IPS-NIHi11 (cell line): ENCODE results near the gene RAD54L2.
"Not testable (repeated sequence)": the region's sequence is repeated elsewhere in the genome, so short reads cannot be mapped to it uniquely, and the experiment has no call there.

Source experiments
- DNase-seq: peaks from one replicate; pipeline ENCODE4 v3.0.0; 2012; ENCODE audit warnings: mixed read lengths, low spot score

The RAD54L2 gene

DNA sequence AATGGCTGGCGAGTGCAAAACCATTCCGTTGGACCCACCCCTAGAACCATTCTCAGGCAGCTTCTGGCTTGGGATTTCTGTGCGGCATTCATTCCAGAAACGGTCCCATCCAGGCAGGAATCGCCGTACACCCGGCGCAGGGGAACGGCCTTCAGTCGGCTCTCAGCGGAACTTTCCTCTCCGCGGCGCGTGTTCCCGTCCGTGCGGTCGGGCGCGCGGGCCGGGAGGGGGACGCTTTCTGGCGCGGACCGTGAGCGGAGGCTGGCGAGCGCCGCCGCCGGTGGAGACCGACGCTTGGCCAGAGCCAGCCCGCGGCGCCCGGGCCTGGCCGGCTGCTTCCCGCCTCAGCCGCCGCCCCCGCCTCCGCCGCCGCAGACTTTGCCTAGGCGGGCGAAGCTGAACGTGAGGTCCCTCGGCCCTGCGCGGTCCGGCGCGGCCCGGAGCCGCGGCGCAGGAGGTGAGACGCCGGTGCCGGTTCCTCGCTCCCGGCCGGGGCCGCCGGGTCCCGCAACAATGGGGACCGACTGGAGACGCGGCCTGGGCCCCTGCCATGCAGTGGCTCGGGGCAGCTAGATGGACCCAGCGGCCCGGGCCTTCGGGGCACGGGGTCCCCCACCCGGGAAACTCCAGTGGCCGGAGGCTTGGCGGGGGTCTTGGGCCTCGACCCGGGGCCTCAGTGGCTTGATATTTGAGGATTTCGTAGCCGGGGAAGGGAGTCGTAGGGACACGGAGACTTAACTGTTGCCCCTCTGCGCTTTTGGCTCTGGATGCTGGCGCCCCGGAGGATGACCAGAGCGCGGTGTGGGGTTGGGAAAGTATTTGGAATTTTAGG lies at the start of gene RAD54L2:
Gene RAD54L2, plus strand, starts transcription at position 261 of the 832 bp plus-strand sequence. CDS start 51,702 bp downstream, outside the sequence.
- DNase-seq = peak; percentile 95

DNA sequence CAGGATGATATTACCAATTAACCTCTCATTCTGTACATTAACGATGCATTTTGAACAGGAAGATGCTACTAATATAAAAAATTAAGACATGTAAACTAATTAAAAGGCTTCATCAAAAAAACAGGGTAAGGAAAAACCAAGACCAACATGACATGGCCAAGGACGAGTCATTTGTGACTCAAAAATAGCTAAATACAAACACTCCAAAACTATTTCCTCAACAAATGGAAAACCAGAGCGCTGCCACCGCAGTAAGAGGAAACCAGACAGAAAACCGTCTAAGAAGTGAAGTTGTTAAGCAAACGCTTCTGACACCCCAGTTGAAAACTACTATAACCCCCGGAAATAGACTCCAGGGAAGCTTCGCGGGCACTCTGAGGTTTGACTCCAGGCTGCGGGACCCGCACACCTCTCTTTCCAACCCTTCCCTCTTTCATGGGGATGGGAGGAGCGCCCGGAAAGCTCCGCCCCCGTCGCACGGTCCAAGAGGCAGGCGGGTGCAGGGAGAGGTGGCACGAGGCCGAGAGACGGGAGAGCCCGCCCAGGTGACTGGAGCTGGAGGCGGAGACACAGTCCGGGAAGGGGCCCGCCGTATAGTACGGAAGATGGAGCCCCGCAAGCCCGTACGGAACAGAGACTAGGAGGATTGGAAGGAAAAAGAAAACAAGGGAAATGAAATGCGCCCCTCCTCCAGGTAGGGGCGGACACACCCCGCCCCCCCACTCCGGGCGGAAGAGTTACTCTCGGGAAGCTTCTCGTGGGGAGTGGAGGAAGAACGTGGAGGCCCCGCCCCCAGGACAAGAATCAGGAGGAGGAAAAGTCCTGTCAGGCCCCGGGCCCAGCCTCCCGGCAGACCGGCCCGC lies 39.4 kb upstream of the RAD54L2 start:
- peak; percentile 94 for DNase-seq

DNA sequence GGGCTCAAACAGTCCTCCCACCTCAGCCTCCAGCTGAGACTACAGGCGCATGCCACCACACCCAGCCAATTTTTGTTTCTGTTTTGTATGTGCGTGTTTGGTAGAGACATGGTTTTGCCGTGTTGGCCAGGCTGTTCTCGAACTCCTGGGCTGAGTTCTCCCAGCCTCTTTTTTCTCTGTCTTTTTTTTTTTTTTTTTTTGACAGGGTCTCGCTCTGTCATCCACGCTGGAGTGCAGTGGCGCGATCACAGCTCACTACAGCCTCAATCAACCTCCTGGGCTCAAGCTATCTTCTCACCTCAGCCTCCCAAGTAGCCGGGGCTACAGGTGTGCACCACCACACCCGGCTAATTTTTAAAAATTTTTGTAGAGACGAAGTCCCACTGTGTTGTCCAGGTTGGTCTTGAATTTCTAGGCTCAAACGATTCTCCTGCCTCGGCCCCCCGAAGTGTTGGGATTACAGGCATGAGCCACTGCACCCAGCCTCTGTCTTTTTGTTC lies 37.8 kb upstream of the RAD54L2 start:
- no peak for DNase-seq

GRCh38 chr3:51501833-51502561 lies 36.5 kb upstream of the RAD54L2 start:
- DNase-seq = peak; percentile 71

DNA sequence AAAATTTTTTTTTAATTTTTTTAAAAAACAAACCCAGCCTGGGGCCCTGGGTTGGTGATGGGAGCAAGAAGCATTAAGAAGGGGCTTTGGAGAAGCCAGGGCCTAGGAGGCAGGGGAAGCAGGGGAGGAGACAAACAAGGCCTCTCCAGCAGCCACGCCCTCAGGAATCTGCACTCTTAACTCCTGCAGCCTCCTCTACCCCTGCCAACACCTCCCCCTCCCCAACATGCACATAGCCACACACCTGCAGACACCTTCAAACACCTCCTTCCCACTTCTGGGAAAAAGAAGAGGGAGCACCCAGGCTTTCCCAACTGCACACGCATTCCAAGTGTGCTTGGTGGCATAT lies 36.0 kb upstream of the RAD54L2 start:
- no peak for DNase-seq

GRCh38 chr3:51503007-51503406 lies 35.5 kb upstream of the RAD54L2 start:
- DNase-seq = no peak

GRCh38 chr3:51508255-51508654 lies 30.3 kb upstream of the RAD54L2 start:
- DNase-seq = no peak

DNA sequence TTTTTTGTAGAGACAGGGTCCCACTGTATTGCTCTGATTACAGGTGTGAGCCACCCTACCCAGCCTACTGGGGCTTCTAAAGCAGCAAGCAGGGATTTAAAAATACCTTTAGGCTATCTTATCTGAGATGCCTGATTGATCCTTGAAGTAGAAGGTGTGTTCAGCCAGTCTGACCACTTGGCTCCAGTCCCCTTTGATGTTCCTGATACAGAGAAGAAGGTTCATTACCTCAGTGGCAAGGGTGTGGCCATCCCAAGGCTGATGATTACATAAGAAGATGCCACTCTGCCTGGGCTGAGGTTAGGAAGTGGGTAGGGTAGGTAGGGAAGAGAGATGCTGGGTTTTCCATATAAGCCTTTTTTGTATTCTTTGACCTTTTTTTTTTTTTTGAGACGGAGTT lies 27.5 kb upstream of the RAD54L2 start:
- no peak for DNase-seq

DNA sequence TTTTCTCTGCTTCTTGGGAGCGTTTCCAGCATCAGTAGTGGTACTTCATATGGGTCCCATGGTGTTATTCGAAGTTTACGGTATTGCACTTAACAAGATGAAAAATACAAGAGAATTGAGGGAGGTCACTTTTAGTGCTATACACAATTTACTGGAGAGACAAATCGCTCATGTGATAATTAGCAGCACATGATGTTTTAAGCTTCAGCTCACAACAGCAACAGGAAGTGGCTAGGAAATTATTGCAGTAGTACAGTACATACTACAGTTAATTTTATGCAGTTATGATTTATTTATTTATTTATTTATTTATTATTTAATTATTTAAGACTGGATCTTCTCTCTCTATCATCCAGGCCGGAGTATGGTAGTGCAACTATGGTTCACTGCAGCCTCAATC lies 24.3 kb upstream of the RAD54L2 start:
- no peak for DNase-seq

DNA sequence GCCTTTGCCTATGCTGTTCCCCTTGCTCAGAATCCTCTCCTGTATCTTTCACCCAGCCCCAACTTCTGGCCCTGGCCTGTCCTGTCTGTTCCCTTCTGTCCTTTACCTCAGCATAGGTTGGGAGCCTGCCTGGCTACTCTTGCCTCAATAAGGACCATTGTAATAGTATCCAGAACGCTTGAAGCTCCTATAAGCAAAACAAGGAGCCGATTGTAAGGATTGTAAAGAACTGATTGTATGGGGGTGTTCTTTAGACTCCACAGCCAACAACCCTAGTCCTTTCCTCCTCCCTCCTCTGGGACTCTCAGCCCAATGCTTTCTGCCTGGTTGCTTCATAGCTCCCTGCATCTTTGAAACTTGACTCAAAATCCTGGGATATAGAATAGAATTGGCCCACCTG lies 18.7 kb upstream of the RAD54L2 start:
- DNase-seq = no peak

DNA sequence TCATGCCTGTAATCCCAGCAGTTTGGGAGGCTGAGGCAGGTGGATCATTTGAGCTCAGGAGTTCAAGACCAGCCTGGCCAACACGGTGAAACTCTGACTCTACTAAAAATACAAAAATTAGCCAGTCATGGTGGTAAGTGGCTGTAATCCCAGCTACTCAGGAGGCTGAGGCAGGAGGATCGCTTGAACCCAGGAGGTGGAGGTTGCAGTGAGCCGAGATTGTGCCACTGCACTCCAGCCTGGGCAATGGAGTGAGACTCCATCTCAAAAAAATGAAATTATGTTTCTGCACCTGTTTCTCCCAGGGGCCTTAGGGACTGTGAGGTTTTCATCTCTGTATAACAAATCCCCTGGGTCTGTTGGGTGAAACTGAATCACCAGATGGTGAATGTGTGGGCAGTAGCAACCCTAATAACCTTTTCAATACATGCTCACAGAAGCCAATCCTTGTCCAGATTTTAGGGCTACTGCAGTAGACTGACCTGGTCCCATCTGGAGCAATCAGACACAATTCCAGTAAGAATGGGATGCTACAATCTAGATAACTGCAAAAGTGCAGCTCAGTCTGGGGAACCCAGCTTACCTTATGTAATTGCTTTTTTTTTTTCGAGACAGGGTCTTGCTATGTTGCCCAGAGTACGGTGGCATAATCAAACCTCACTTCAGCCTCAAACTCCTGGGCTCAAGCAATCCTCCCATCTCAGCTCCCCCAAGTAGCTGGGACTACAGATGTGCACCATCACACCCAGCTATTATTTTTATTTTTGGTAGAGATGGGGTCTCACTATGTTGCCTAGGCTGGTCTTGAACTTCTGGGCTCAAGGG lies 17.4 kb upstream of the RAD54L2 start:
- not testable (repeated sequence) for DNase-seq

- DNase-seq = no peak
Measured at GRCh38 chr3:51522273-51522962, 16.1 kb upstream of the RAD54L2 start.

DNA sequence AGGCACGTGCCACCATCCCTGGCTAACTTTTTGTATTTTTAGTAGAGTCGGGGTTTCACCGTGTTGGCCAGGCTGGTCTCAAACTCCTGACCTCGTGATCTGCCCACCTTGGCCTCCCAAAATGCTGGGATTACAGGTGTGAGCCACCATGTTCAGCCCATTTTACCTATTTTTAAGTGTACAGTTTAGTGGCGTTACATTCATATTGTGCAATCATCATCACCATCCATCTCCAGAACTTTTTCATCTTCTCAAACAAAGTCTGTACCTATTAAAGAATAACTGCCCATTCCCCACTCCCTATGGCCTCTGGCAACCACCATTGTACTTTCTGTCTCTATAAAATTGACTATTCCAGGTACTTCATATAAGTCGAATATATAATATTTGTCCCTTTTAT lies 13.6 kb upstream of the RAD54L2 start:
- not testable (repeated sequence) for DNase-seq

GRCh38 chr3:51530485-51530884 lies 8.0 kb upstream of the RAD54L2 start:
- DNase-seq = no peak

DNA sequence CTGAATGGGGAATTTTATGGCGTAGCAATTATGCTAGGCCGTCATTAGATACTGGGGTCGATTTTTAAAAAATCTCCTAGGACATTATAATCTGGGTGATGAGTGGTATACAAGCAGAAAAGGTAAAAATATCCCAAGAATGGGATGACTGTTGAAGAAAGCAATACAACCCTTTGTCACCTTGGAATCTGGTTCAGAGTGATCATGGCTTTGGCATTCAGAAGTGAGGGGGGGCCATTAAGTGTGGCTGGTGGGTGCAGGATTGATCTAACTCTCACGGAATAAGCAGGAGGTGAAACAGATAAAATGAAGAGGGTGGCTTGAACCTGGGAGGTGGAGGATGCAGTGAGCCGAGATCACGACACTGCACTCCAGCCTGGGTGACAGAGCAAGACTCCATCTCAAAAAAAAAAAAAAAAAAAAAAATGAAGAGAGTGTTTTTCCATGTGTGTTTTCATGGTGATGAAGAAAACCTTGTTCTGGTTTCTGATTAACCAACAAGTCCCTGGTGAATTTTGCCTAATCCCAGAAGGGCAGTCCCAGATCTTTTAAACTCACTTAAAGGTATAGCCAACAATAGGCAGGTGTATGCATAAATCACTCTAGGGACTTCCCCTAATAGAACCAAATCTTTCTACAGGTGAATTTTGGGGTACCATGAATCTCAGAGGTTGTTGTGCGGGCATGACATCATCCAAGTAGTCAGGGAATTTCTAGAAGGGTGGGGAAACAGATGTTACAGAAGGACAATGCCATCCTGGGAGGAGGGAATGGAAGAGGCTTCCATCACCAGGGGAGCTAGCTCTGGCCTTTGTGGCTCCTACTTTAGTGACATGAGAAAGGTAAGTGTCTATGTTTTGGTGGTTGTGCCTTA lies 3.1 kb upstream of the RAD54L2 start:
- DNase-seq = no peak

GRCh38 chr3:51537631-51538030 lies 888 bp upstream of the RAD54L2 start:
- not testable (repeated sequence) for DNase-seq

DNA sequence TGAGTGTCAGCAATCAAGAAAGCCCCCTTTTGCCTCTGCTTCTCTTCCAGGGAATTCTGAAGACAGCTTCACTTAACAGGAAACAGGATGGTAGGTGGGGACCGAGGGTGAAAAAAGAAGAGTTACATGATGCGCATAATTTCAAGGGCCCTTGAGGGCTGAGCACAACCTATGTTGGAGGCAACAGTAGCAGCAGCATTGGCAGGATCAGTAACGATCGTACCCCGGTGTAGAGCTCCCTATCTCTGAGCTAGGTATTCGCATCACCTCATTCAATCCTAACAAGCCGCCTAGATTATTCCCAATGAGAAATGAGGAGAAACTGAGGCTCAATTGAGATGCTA lies 432 bp upstream of the RAD54L2 start:
- DNase-seq = peak; percentile 16

- DNase-seq = peak; percentile 42
Measured at GRCh38 chr3:51539291-51539941, 897 bp downstream of the RAD54L2 start.

DNA sequence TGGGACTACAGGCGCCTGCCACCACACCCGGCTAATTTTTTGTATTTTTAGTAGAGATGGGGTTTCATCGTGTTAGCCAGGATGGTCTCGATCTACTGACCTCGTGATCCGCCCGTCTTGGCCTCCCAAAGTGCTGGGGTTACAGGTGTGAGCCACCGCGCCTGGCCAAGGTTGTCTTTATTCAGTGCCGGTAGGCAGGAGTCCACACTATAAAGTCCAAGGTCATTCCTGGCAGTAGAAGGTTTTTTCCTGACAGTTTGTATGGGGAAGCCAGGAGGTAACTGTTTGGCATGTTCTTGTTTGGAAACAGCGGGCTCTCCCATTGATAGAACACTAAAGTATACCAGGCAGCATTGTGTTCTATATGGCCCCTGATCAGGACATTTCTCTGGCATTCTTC lies 4.1 kb downstream of the RAD54L2 start:
- DNase-seq = not testable (repeated sequence)
